HS-27A (cell line): Measurements from ENCODE around the gene SUSD6.

Source experiments
- DNase-seq: peaks from one replicate; pipeline ENCODE4 v3.0.0-alpha.2; 2012; ENCODE audit warnings: low read depth, missing footprints

SUSD6 gene

GRCh38 chr14:69672356-69672755 lies 61.0 kb downstream of the SUSD6 start:
- DNase-seq: no peak

DNA sequence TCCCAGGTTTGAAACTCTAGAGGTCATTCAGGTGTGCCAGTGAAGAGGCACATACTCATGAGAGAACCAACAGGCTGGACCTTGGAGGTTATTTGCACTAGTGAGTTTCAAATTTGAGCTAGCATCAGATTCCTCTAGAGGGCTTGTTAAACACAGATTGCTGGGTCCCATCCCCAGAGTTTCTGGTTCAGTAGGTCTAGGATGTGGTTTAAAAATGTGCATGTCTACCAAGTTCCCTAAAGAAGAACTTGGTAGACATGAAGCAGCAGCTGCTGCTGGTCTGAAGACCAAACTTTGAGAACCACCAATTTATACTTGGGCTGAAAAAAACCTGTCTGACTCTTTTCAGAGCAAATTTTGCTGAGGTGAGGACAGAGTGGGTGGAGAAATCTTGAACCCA lies 61.7 kb downstream of the SUSD6 start:
- DNase-seq: no peak

- no peak for DNase-seq
Measured at GRCh38 chr14:69673578-69674305, 62.3 kb downstream of the SUSD6 start.

DNA sequence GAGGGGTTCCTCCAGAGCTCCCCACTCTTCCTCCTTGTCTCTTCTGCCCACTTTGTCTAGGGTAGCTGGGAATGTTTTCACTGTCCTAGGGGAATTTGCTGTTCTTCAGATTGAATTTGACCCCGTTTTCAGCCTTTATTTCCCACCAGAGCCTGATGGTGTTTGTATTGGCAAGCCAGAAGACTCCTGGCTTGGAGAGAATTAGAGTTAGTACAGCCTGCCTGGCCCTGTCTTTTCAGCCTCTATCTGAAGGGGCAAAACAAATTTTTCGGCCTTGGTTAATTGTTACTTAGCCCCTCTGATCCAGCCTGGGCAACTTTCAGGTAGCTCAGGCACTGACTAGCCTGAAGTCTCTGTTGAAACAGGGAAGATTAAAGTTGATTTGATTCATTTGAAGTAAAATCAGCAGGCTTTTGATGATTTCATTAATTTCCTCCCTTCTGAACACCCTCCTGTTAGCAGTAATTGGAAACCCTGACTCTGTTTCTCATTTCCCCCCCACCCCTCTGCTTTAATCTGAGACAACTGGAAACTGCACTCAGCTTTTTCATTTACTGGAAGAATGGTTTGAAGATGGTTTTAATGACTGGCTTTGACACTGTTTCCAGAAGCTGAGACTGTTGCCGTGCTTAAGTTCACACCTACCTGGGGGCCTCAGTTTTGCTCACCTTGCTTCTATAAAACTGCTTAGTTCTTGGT lies 63.3 kb downstream of the SUSD6 start:
- DNase-seq: no peak

GRCh38 chr14:69675245-69675583 lies 63.8 kb downstream of the SUSD6 start:
- DNase-seq: no peak

DNA sequence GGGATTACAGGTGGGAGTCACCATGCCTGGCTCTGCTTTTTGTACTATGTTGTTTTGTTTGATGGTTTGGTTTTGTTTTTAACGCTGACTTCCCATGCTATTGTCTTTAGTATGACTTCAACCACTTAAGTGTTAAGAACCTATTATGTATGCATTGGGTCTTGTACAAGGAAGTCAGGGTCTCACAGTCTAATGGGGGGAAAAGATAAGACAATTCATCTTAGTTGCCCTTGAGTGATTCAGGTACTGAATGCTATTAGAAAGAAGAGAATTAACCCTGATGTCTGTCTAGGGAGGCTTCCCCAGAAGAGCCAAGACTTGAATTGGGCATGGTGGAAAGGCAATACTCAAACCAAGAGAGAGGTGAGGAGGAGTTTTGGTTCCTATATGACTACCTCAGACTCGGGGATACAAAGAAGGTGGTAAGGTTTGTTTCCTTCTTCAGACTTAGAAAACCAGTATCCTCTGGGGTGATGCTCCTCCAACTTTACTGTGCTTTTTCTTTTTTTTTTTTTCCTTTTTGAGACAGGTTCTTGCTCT lies 64.6 kb downstream of the SUSD6 start:
- no peak for DNase-seq

DNA sequence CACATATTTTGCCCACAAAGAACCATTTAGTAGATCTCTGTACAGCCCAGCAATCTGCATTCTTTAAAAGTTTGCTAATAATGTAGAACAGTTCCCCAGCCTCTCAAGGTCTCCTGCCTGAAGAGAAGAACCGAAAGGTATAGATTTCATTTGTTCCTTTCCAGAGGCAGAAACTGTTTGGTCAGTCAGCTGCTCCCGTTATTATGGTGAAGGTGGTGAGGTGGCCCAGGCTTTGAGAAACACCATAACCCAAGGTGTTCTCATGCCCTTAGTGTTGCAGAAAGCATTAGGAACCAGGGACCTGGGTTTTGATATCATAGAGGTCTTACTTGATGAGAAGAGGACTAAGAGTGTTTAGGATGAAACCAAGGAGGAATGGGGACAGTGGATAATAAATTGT lies 65.3 kb downstream of the SUSD6 start:
- no peak for DNase-seq

GRCh38 chr14:69680297-69680696 lies 68.9 kb downstream of the SUSD6 start:
- no peak for DNase-seq

- no peak for DNase-seq
Measured at GRCh38 chr14:69682136-69682535, 70.7 kb downstream of the SUSD6 start.

GRCh38 chr14:69682621-69683263 lies 71.3 kb downstream of the SUSD6 start:
- no peak for DNase-seq

DNA sequence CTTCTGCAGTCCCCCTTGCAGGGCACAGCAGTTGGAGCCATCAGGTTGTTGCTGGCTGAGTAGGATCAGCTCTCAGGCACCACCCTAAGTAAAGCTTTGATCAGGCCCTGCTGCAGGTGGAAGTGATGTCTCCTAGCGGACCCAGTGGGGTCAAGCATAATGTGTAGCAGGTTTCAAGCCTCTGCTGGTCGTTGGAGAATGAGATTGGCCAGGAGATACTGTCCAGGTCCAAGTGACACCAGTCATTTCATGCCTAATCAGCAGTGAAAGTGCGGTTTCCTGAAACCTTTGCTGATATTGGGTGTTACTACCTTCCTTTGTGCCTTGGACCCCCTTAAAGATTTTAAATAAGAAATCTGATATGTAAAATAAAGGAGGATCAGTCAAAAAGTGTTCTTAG lies 72.6 kb downstream of the SUSD6 start:
- DNase-seq: no peak

GRCh38 chr14:69684461-69685217 lies 73.2 kb downstream of the SUSD6 start:
- no peak for DNase-seq

DNA sequence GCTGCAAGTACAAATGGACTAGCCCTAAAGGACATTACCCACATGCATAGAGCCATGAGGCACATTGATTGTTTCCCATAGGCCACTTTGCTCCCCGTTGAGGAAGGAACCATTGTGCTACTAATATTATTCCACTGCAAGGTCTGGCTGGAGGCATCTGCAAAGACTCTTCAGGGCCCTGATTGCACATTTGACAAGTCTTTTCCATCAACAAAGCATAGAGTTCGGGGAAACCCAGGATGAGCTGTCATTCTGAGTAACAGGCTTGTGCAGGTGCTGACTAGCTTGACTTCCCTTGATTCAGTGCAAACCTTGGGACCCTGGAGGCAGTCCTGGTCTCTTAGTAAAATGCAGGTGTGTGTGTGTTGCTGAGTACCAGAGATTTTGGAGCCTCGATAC lies 73.8 kb downstream of the SUSD6 start:
- DNase-seq: no peak

DNA sequence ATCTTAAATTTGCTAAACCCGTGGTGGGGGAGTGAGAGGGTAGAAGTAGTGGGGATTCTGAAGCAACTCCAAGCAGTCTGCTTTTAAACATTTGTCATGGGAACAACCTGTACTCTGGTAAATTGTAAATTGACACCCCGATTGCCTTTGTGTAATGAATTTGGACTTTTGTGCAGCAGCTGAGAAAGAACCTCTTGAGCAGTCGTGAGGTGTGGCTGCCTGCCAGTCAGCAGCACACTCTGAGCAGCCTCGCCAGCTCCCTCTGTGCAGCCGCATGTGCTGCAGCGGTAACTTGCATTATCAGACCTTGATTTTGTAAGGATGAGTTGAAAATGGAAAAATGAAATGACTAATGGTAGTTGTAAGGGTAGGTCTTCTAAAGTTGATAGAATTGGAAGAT lies 74.3 kb downstream of the SUSD6 start:
- no peak for DNase-seq

GRCh38 chr14:69687606-69688298 lies 76.4 kb downstream of the SUSD6 start:
- no peak for DNase-seq

GRCh38 chr14:69688299-69688649 lies 76.9 kb downstream of the SUSD6 start:
- no peak for DNase-seq

- DNase-seq: no peak
Measured at GRCh38 chr14:69690042-69690441, 78.6 kb downstream of the SUSD6 start.

- no peak for DNase-seq
Measured at GRCh38 chr14:69692594-69692993, 81.2 kb downstream of the SUSD6 start.

- no peak for DNase-seq
Measured at GRCh38 chr14:69693145-69693544, 81.7 kb downstream of the SUSD6 start.

GRCh38 chr14:69693801-69694729 lies 82.7 kb downstream of the SUSD6 start:
- no peak for DNase-seq
